GM21381 (cell line): ENCODE measurements around the gene OLFML2B.

Source experiments
- ATAC-seq: cut with Tn5 transposase; IDR thresholded peaks from one replicate; pipeline ENCODE4 v1.9.1; 2021; ENCODE audit warnings: mild to moderate bottlenecking, moderate library complexity; ENCODE audit not compliant: unreplicated experiment

The OLFML2B gene

GRCh38 chr1:161981735-161982506 is 41.7 kb downstream of the OLFML2B start:
- ATAC-seq, result no peak

DNA sequence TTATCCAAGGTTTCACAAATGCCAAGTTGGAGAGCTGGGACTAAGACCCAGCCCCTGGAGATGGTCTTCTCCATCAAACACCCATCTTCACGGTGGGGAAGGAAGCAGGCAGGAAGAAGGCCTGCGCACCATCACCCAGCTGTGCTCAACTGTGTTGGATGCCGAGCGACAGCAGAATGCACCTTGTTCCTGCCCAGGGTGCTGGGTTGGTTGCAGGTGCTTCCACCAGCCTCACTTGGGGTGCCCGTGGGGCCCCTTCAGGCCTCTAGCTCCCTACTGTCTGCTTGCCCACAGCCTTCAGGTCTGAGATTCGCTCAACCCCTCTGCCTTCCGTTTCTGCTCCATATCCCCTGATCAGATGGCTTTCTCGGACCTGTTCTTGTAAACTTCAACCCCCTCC is 42.5 kb downstream of the OLFML2B start:
- ATAC-seq, result no peak

DNA sequence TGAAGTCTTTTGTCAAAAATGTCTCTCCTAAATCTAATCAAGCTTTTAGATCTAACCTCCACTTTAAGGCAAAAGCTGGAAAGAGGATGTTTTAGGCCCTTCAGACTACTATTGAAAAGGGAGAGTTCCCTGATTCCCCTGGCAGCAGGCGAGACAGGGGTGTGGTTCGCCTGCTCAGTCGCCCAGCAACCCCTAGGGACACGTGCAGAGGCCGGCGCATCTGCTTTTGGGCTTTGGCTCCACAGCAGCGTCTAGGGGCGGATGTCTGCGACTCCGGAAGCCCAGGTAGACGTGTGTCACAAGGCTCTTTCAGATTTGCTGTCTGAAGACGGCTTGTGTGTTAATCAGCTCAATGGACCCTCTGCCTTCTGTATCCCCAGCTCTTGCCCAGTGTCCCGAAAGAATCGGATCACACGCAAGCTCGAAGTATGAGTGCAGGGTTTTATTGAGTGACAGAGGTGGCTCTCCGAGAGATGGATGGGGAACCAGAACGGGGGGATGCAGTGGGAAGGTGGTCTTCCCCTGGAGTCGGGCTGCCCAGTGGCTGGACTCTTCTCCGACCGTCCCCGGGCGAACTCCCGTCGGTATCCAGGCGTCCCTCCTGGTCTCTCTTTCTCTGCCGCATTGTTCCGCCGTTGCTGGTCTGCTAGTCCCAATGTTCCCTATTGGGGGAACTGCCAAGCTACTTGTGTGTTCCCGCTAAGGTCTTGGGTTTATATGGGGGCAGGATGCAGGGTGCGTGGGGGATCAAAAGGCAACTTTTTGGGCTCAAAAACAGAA is 45.5 kb downstream of the OLFML2B start:
- ATAC-seq, result no peak

DNA sequence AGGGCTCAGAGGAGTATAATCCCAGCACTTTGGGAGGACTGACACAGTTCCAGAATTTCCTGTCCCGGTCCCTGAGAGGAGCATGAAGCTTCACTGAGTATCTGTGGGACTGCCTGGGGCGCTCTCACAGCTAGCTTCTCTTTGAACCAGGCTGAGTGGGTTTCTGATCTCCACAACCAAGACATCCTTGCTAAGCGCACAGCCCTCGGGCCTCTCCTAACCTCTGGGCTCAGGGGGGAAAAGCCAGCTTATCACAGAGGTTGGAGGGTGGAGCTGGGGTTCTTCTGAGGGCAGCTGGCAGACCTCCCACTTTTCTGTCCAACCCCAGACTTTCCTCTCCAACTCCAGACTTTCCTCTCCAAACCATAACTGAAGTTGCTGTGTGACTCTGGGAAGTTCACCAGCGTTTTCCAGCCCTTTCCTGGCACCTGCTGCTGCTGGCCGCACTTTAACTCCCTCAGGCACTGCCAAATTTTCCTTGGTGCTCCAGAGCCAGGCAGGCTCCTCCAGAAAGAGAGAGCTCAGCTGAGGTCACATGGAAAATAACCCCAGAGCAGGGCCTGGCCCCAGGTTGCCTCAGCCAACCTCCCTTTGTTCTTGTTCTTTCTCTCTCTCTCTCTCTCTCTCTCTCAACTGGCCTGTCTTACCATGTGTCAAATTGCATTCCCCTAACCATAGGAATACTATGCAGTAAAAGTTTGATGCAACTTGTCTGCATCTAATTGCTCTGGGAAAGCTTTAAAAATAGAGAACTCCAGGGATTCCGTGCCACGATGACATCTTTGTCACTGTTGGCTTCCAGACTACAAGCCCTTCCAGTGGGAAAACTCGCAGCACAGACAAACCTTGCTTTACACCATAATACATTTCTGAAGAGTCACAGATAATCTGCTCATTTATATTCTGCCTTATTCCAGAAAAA is 49.5 kb downstream of the OLFML2B start:
- no peak for ATAC-seq

GRCh38 chr1:161972828-161973227 is 50.8 kb downstream of the OLFML2B start:
- ATAC-seq, result no peak

- ATAC-seq, result no peak
These were observed 53.0 kb downstream of the OLFML2B start for GRCh38 chr1:161970633-161971032.

GRCh38 chr1:161970036-161970435 is 53.6 kb downstream of the OLFML2B start:
- no peak for ATAC-seq

- no peak for ATAC-seq
These were observed 57.6 kb downstream of the OLFML2B start for GRCh38 chr1:161966067-161966466.

GRCh38 chr1:161962091-161962887 is 61.4 kb downstream of the OLFML2B start:
- ATAC-seq, result peak; percentile 82

GRCh38 chr1:161958425-161958824 is 65.2 kb downstream of the OLFML2B start:
- no peak for ATAC-seq

GRCh38 chr1:161956930-161957329 is 66.7 kb downstream of the OLFML2B start:
- no peak for ATAC-seq

DNA sequence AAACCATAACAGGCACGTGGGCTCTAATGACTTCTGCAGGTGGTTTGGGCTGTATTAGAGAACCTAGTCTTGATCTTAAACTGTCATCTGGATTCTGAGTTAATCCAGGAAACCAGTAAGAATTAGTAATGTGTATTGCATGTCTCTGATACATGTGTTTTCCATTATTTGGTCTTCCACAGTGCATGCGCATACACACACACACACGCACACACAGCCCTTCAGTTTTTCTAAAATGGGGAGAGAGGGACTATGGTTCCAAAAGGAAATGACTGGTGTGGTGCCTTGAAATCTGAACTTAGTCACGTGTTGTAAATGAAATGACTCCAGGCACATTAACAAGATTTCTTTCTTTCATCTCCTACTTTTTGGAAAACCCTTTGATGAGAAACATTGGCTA is 67.6 kb downstream of the OLFML2B start:
- no peak for ATAC-seq

DNA sequence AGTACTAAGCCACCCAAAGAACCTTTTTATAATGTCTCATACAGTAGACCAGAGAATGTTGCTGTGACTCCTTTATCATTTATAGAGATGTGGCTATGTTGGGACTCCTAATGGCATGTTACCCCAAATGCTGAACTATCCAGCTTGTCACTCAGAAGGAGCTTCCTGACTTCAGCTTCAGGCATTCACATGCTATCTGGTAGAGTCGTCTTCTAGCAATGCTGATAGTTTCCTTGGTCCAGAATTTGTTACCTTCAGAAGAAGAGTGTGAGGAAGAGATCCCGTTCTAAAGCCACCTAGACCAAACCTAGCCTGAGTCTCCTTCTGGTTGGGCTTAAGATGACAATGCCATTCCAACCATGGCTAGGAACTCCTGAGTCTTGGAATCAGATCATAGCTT is 68.1 kb downstream of the OLFML2B start:
- no peak for ATAC-seq

DNA sequence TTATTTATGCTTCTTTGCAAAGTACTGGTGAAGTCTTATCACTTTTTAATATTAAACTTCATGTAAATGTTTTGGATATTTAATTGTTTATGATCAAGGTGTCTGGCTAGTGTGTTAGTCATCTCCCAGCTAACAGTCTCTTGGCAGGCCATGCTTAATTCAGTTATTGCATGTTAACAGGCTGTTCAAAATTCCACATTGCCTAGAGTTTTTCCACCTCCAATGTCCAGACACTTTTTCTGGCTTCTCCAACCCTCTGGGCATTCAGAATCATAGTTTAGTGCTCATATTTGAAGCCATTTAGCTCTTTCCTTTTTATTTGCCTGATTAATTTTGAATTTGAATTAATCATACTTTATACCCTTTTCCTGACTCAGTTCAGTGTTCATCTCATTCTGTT is 69.2 kb downstream of the OLFML2B start:
- no peak for ATAC-seq

DNA sequence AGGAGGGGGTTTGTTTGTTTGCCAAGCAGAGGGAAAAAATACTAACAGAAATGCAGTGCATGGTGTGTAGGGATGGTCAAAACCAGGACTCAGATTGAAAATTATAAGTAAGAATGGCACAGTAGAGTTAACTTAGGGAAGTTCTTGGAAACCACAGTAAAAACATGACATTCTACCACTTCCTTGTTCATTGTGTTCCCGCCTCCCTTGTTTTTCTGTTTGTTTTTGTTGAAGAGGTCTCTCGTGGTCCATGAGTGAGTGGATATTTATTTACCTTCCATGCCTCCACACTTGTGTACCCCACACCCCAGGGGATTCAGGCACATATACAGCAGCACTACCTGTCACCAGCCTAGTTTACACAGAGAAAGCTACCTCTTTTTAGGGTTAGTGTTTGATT is 69.6 kb downstream of the OLFML2B start:
- no peak for ATAC-seq

DNA sequence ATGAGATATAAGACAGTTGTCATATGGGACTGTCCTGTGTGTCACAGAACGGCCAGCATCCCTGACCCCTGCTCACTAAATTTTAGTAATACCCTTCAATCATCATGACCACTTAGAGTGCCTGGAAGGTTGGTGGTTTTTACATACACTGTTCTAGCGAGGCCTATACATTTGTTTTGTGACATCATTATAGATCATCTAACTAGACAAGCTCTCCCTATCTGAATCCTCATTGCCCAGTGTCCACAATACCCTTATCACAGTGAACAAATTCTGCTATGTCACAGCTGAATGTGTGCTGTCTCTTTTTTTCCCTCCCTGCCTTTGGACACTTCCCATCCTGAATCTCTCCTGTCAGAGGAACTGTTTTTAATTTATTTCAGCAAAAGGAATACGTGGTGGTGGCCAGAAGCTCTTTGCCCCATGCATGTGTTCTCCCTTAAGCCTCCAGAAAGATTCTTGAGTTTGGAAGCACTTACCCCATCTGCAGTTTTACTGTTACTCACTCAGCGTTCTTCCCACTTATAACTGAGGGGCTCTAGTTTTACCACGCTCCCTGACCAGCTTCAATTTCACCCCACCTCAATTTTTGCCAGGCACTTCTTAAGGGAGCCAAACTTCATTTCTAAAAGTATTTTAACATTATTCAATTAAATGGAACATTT is 70.3 kb downstream of the OLFML2B start:
- no peak for ATAC-seq

DNA sequence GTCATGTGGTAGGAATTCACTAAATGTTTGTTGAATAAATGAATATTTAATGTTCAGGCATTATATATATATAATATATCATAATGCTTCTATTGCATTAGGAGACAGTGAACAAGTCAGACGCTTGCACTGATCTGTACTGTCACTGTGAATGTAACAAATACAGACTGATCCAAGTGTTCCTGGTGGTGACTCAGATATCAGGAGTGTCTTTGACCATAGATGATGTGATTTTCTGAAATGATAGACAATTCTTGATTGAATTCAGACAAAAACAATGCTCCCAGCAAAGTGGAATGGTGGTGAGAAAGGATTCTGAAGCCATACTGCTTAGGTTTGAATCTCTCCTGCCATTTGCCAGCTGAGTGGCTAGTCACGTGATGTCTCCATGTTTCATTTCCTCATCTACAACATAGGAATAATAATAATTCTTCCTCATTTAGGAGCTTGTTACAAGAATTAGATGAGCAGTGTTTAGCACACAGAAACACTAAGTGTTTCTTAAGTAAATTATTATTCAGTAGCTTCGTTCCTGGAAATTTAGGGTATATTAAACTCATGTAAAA is 71.0 kb downstream of the OLFML2B start:
- ATAC-seq, result no peak

GRCh38 chr1:161951646-161952045 is 72.0 kb downstream of the OLFML2B start:
- no peak for ATAC-seq

DNA sequence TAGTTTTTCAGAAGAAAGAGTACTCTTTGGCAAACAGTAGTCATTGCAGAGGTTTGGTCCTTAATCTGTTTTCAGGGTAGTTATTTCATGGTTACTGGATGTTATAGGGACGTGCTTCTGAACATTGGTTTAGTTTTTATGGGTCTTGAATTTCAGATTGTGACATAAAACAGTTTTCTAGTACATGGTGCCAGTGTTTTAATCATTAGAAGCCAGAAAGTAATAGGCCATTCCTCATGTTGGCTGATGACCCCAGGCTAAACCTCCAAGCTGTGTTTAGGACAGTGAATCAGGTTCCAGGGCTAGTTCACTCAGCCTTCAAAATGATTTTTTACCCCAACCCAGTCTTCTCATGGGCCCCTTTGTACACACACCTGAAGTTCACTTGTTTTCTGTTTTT is 73.3 kb downstream of the OLFML2B start:
- ATAC-seq, result no peak

DNA sequence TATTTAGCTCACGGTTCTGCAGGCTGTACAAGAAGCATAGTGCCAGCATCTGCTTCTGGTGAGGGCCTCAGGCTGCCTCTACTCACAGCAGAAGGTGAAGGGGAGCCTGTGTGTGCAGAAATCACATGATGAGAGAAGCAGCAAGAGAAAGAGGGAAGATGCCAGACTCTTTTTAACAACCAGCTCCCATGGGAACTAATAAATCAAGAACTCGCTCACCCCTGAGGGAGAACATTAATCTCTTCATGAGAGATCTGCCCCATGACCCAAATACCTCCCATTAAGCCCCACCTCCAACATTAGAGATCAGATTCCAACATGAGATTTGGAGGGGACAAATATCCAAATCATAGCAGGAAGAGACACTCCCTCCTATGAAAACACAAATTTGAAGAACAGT is 74.1 kb downstream of the OLFML2B start:
- ATAC-seq, result no peak
